ENCODE results near the gene AOPEP.

The AOPEP gene

GRCh38 chr9:94726495-94727191, at the start of gene AOPEP:
Gene AOPEP, plus strand, starts transcription at chr9:94726699. Its CDS starts 33,085 bp downstream, at chr9:94759784.
- DNase-seq: peak; percentile 100
- Mint-ChIP-seq H3K27me3 (no peaks in the 10 kb centered on the region), H3K36me3 (ENCODE audit: low read depth) (peaks cover 6% of the 10 kb centered on the region), H3K9me3 (no peaks in the 10 kb centered on the region), H3K27ac (peak within 1 kb of the TSS; percentile 99), H3K4me3 (peak within 1 kb of the TSS; percentile 94), H3K4me1 (ENCODE audit: low read depth) (peaks cover 23% of the 10 kb centered on the region)

GRCh38 chr9:94677929-94678328, 48.6 kb upstream of the AOPEP start:
- Mint-ChIP-seq H3K27me3 (peaks cover 14% of the 10 kb centered on the region), H3K4me3 (no peak overlapping the region), H3K36me3 (ENCODE audit: low read depth) (no peaks in the 10 kb centered on the region), H3K27ac (no peak overlapping the region), H3K4me1 (ENCODE audit: low read depth) (no peaks in the 10 kb centered on the region), H3K9me3 (no peaks in the 10 kb centered on the region)
- no peak for DNase-seq

GRCh38 chr9:94679587-94679986, 46.9 kb upstream of the AOPEP start:
- no peak for DNase-seq
- H3K9me3 Mint-ChIP-seq: no peaks in the 10 kb centered on the region
- no peak overlapping the region for H3K4me3 Mint-ChIP-seq
- H3K27ac Mint-ChIP-seq: no peak overlapping the region
- H3K36me3 Mint-ChIP-seq (ENCODE audit: low read depth): no peaks in the 10 kb centered on the region
- no peaks in the 10 kb centered on the region for H3K4me1 Mint-ChIP-seq (ENCODE audit: low read depth)
- peaks cover 14% of the 10 kb centered on the region for H3K27me3 Mint-ChIP-seq

GRCh38 chr9:94680020-94680419, 46.5 kb upstream of the AOPEP start:
- Mint-ChIP-seq H3K9me3 (no peaks in the 10 kb centered on the region), H3K27me3 (peaks cover 14% of the 10 kb centered on the region), H3K4me1 (ENCODE audit: low read depth) (no peaks in the 10 kb centered on the region), H3K4me3 (no peak overlapping the region), H3K36me3 (ENCODE audit: low read depth) (no peaks in the 10 kb centered on the region), H3K27ac (no peak overlapping the region)
- no peak for DNase-seq

- Mint-ChIP-seq H3K27me3 (peaks cover 14% of the 10 kb centered on the region), H3K4me3 (no peak overlapping the region), H3K4me1 (ENCODE audit: low read depth) (no peaks in the 10 kb centered on the region), H3K27ac (no peak overlapping the region), H3K36me3 (ENCODE audit: low read depth) (no peaks in the 10 kb centered on the region), H3K9me3 (no peaks in the 10 kb centered on the region)
- no peak for DNase-seq
These were observed 45.9 kb upstream of the AOPEP start for GRCh38 chr9:94680621-94681020.

GRCh38 chr9:94681508-94681907, 45.0 kb upstream of the AOPEP start:
- Mint-ChIP-seq H3K4me1 (ENCODE audit: low read depth) (no peaks in the 10 kb centered on the region), H3K9me3 (no peaks in the 10 kb centered on the region), H3K27me3 (peaks cover 16% of the 10 kb centered on the region), H3K4me3 (no peak overlapping the region), H3K27ac (no peak overlapping the region), H3K36me3 (ENCODE audit: low read depth) (no peaks in the 10 kb centered on the region)
- DNase-seq: peak; percentile 67

- H3K36me3 Mint-ChIP-seq (ENCODE audit: low read depth): no peaks in the 10 kb centered on the region
- H3K9me3 Mint-ChIP-seq: no peaks in the 10 kb centered on the region
- H3K27ac Mint-ChIP-seq: no peak overlapping the region
- no peak for DNase-seq
- no peak overlapping the region for H3K4me3 Mint-ChIP-seq
- no peaks in the 10 kb centered on the region for H3K4me1 Mint-ChIP-seq (ENCODE audit: low read depth)
- H3K27me3 Mint-ChIP-seq: peaks cover 7% of the 10 kb centered on the region
These were observed 41.1 kb upstream of the AOPEP start for GRCh38 chr9:94685359-94685758.

GRCh38 chr9:94687451-94687850, 39.0 kb upstream of the AOPEP start:
- H3K27me3 Mint-ChIP-seq: peaks cover 5% of the 10 kb centered on the region
- H3K4me3 Mint-ChIP-seq: no peak overlapping the region
- H3K27ac Mint-ChIP-seq: no peak overlapping the region
- H3K4me1 Mint-ChIP-seq (ENCODE audit: low read depth): no peaks in the 10 kb centered on the region
- DNase-seq: no peak
- no peaks in the 10 kb centered on the region for H3K36me3 Mint-ChIP-seq (ENCODE audit: low read depth)
- H3K9me3 Mint-ChIP-seq: no peaks in the 10 kb centered on the region

GRCh38 chr9:94690344-94690743, 36.2 kb upstream of the AOPEP start:
- no peak overlapping the region for H3K27ac Mint-ChIP-seq
- no peaks in the 10 kb centered on the region for H3K4me1 Mint-ChIP-seq (ENCODE audit: low read depth)
- DNase-seq: no peak
- no peak overlapping the region for H3K4me3 Mint-ChIP-seq
- peaks cover 5% of the 10 kb centered on the region for H3K27me3 Mint-ChIP-seq
- no peaks in the 10 kb centered on the region for H3K9me3 Mint-ChIP-seq
- H3K36me3 Mint-ChIP-seq (ENCODE audit: low read depth): no peaks in the 10 kb centered on the region

GRCh38 chr9:94692601-94693000, 33.9 kb upstream of the AOPEP start:
- no peak overlapping the region for H3K4me3 Mint-ChIP-seq
- H3K36me3 Mint-ChIP-seq (ENCODE audit: low read depth): no peaks in the 10 kb centered on the region
- no peaks in the 10 kb centered on the region for H3K9me3 Mint-ChIP-seq
- no peak overlapping the region for H3K27ac Mint-ChIP-seq
- no peaks in the 10 kb centered on the region for H3K4me1 Mint-ChIP-seq (ENCODE audit: low read depth)
- peaks cover 2% of the 10 kb centered on the region for H3K27me3 Mint-ChIP-seq
- no peak for DNase-seq

- H3K4me1 Mint-ChIP-seq (ENCODE audit: low read depth): no peaks in the 10 kb centered on the region
- DNase-seq: no peak
- peaks cover 2% of the 10 kb centered on the region for H3K27me3 Mint-ChIP-seq
- H3K36me3 Mint-ChIP-seq (ENCODE audit: low read depth): no peaks in the 10 kb centered on the region
- no peaks in the 10 kb centered on the region for H3K9me3 Mint-ChIP-seq
- H3K4me3 Mint-ChIP-seq: no peak overlapping the region
- H3K27ac Mint-ChIP-seq: no peak overlapping the region
These were observed 32.9 kb upstream of the AOPEP start for GRCh38 chr9:94693485-94694204.

GRCh38 chr9:94696545-94696944, 30.0 kb upstream of the AOPEP start:
- H3K27ac Mint-ChIP-seq: no peak overlapping the region

GRCh38 chr9:94697972-94698581, 28.4 kb upstream of the AOPEP start:
- Mint-ChIP-seq H3K36me3 (ENCODE audit: low read depth) (no peaks in the 10 kb centered on the region), H3K27me3 (peaks cover 10% of the 10 kb centered on the region), H3K4me3 (no peak overlapping the region), H3K4me1 (ENCODE audit: low read depth) (no peaks in the 10 kb centered on the region), H3K27ac (no peak overlapping the region), H3K9me3 (no peaks in the 10 kb centered on the region)
- DNase-seq: no peak

More at GRCh38 chr9:94696545-94696944, 30.0 kb upstream of the AOPEP start:
- no peaks in the 10 kb centered on the region for H3K4me1 Mint-ChIP-seq (ENCODE audit: low read depth)
- no peaks in the 10 kb centered on the region for H3K9me3 Mint-ChIP-seq
- H3K4me3 Mint-ChIP-seq: no peak overlapping the region
- no peak for DNase-seq
- H3K36me3 Mint-ChIP-seq (ENCODE audit: low read depth): no peaks in the 10 kb centered on the region
- H3K27me3 Mint-ChIP-seq: peaks cover 10% of the 10 kb centered on the region

- Mint-ChIP-seq H3K27me3 (peaks cover 10% of the 10 kb centered on the region), H3K27ac (no peak overlapping the region), H3K9me3 (no peaks in the 10 kb centered on the region), H3K4me3 (no peak overlapping the region), H3K4me1 (ENCODE audit: low read depth) (no peaks in the 10 kb centered on the region), H3K36me3 (ENCODE audit: low read depth) (no peaks in the 10 kb centered on the region)
- DNase-seq: no peak
These were observed 26.7 kb upstream of the AOPEP start for GRCh38 chr9:94699715-94700373.
